Smooth muscle cell (in vitro differentiated cells): ENCODE measurements around the gene C19orf53. TPM values are rescaled to one million over a fixed set of nuclear protein-coding genes. Genes with fewer than 3 reads are reported as not detected.

Experiments used
- DNase-seq: peaks from one replicate; lab custom pipeline; 2025; ENCODE audit not compliant: unreplicated experiment; lab: John Stamatoyannopoulos, UW
- H2AFZ ChIP-seq: fragments of 200-600 bp; sonication (generic); 2 replicates; pipeline ENCODE4 v1.6.0; 2016; ENCODE audit warnings: antibody characterized with exemption, low read depth, mild to moderate bottlenecking
- H3F3A ChIP-seq: fragments of 200-600 bp; sonication (generic); 2 replicates; pipeline ENCODE4 v1.6.0; 2017; ENCODE audit warnings: antibody characterized with exemption, low read depth
- H3K27ac ChIP-seq: fragments of 200-600 bp; sonication (generic); 2 replicates; pipeline ENCODE4 v1.5.1; 2016; ENCODE audit warnings: low read depth, mild to moderate bottlenecking
- H3K27me3 ChIP-seq: fragments of 200-600 bp; sonication (generic); 2 replicates; pipeline ENCODE4 v1.6.1; 2016; ENCODE audit warnings: low read depth, mild to moderate bottlenecking
- H3K36me3 ChIP-seq: fragments of 200-600 bp; sonication (generic); 2 replicates; pipeline ENCODE4 v1.5.1; 2016; ENCODE audit warnings: low read depth
- H3K4me1 ChIP-seq: fragments of 200-600 bp; sonication (generic); 2 replicates; pipeline ENCODE4 v1.5.1; 2016; ENCODE audit warnings: low read depth
- H3K4me2 ChIP-seq: fragments of 200-600 bp; sonication (generic); 2 replicates; pipeline ENCODE4 v1.6.0; 2016; ENCODE audit warnings: mild to moderate bottlenecking
- H3K4me3 ChIP-seq: fragments of 200-600 bp; sonication (generic); 2 replicates; pipeline ENCODE4 v1.5.1; 2016; ENCODE audit warnings: mild to moderate bottlenecking
- H3K79me2 ChIP-seq: fragments of 200-600 bp; sonication (generic); 2 replicates; pipeline ENCODE4 v1.6.0; 2016; ENCODE audit warnings: low read depth, mild to moderate bottlenecking
- H3K9ac ChIP-seq: fragments of 200-600 bp; sonication (generic); 2 replicates; pipeline ENCODE4 v1.6.0; 2016; ENCODE audit warnings: low read depth
- H3K9me3 ChIP-seq: fragments of 200-600 bp; sonication (generic); replicated peaks from 2 replicates; pipeline ENCODE4 v1.5.1; 2016; ENCODE audit warnings: low read depth
- H4K20me1 ChIP-seq: fragments of 200-600 bp; sonication (generic); 2 replicates; pipeline ENCODE4 v1.6.0; 2016; ENCODE audit warnings: low read depth
- CTCF ChIP-seq: fragments of 200-600 bp; sonication (generic); IDR thresholded peaks from 2 replicates; pipeline ENCODE4 v1.5.1; 2017; ENCODE audit warnings: borderline replicate concordance, mild to moderate bottlenecking, antibody characterized with exemption; ENCODE audit not compliant: insufficient read depth, poor library complexity, severe bottlenecking
- WGBS: methylation state at CpG from one replicate; pipeline ENCODE4 v1.1.7; 2016; ENCODE audit warnings: low lambda C conversion rate; 5-methylcytosine and 5-hydroxymethylcytosine counted together
- polyA plus RNA-seq: library from polyadenylated mRNA; unstranded; fragments of >200 nt; fragmentation: Nextera tagmentation; extraction: Ambion mirVana; gene quantifications from 2 replicates; pipeline ENCODE4 v1.2.1, GENCODE V29; 2016
- total RNA-seq: library from RNA; depleted of rRNA; stranded (reverse); fragments of >200 nt; gene quantifications from 2 replicates; pipeline ENCODE4 v1.2.3, GENCODE V29; 2014

C19orf53 gene
- total and polyA plus RNA-seq, 2 experiments from 2014 or later = 192 to 298 TPM

GRCh38 chr19:13796301-13797057 lies 22.2 kb downstream of the C19orf53 start:
- peaks cover 13% of the 10 kb centered on the region for H3K79me2 ChIP-seq
- H3K4me1 ChIP-seq = peaks cover 12% of the 10 kb centered on the region
- H3K4me2 ChIP-seq = peak overlapping the region; percentile 96
- peak; percentile 33 for DNase-seq
- no peaks in the 10 kb centered on the region for H3K9me3 ChIP-seq
- 22% methylated on average over 12 of the region's 12 CpGs for WGBS
- H3K27me3 ChIP-seq = no peaks in the 10 kb centered on the region
- peaks cover 3% of the 10 kb centered on the region for H4K20me1 ChIP-seq
- H3K4me3 ChIP-seq = peak overlapping the region; percentile 88
- no peak for TF ChIP-seq CTCF
- peak overlapping the region; percentile 86 for H3K9ac ChIP-seq
- no peaks in the 10 kb centered on the region for H3K36me3 ChIP-seq
- no peak overlapping the region for H2AFZ ChIP-seq
- peak overlapping the region; percentile 97 for H3K27ac ChIP-seq
- peaks cover 4% of the 10 kb centered on the region for H3F3A ChIP-seq

DNA sequence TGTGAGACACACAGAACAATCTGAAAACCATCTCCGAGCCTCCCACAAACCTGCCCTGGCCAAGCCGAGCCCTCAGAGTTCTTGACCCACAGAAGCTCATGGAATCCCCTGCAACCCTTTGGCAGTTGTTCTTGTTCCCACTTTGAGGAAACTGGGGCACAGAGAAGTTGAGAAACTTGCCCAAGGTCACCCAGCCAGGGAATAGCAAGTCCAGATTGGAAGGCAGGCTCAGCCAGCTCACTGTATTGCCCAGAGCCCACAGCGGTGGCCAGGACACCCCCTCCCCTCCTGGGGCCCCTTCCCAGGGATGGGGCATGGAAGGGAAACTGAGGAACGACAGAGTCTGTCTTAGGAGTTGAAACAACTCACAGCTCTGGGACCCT lies 22.8 kb downstream of the C19orf53 start:
- Histone ChIP-seq H3F3A (peaks cover 4% of the 10 kb centered on the region), H3K4me1 (peaks cover 12% of the 10 kb centered on the region), H3K27ac (peak overlapping the region; percentile 97), H3K36me3 (no peaks in the 10 kb centered on the region), H3K4me2 (peak overlapping the region; percentile 96), H3K4me3 (no peak overlapping the region), H3K79me2 (peaks cover 13% of the 10 kb centered on the region), H3K9me3 (no peaks in the 10 kb centered on the region), H4K20me1 (peaks cover 3% of the 10 kb centered on the region), H2AFZ (no peak overlapping the region), H3K9ac (peak overlapping the region; percentile 81), H3K27me3 (no peaks in the 10 kb centered on the region)
- 84% methylated on average over 4 of the region's 4 CpGs for WGBS
- no peak for TF ChIP-seq CTCF
- DNase-seq = no peak

DNA sequence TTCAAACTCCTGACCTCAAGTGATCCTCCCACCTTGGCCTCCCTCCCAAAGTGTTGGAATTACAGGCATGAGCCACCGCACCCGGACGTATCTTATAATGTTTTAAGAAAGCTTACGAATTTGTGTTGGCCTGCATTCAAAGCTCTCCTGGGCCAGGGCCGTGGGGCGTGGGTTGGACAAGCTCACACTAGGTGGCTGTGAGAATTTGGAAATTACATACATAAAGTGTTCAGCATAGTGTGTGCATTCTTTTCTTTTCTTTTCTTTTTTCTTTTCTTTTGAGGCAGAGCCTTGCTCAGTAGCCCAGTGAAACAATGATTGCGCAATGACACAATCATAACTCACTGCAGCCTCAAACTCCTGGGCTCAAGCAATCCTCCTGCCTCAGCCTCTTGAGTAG lies 23.6 kb downstream of the C19orf53 start:
- peaks cover 13% of the 10 kb centered on the region for H3K79me2 ChIP-seq
- TF ChIP-seq CTCF = no peak
- 96% methylated on average over 7 of the region's 7 CpGs for WGBS
- peaks cover 12% of the 10 kb centered on the region for H3K4me1 ChIP-seq
- H4K20me1 ChIP-seq = peaks cover 3% of the 10 kb centered on the region
- H3K4me2 ChIP-seq = no peak overlapping the region
- peak overlapping the region; percentile 97 for H3K27ac ChIP-seq
- H3K9me3 ChIP-seq = no peaks in the 10 kb centered on the region
- no peak for DNase-seq
- H3K27me3 ChIP-seq = no peaks in the 10 kb centered on the region
- no peaks in the 10 kb centered on the region for H3K36me3 ChIP-seq
- H3K9ac ChIP-seq = no peak overlapping the region
- H2AFZ ChIP-seq = no peak overlapping the region
- no peak overlapping the region for H3K4me3 ChIP-seq
- H3F3A ChIP-seq = peaks cover 4% of the 10 kb centered on the region

DNA sequence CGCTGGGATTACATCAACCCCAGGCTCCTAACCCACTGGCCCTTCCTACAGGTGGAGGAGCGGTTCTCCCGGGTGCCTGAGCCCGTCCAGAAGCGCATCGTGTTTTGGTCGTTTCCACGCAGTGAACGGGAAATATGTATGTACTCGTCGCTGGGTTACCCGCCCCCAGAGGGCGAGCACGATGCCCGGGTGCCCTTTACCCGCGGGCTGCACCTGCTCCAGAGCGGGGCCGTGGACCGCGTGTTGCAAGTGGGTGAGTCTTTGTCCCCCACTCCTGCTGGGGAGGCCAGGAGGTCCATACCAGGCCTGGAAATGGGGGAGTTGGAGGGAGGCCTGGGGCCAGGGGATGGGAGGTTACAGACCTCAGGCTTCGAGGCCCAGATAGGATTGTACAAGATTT lies 25.4 kb downstream of the C19orf53 start:
- H3K9ac ChIP-seq = no peak overlapping the region
- H3K4me1 ChIP-seq = peaks cover 12% of the 10 kb centered on the region
- no peak overlapping the region for H3K4me2 ChIP-seq
- no peak for TF ChIP-seq CTCF
- peaks cover 3% of the 10 kb centered on the region for H4K20me1 ChIP-seq
- H3F3A ChIP-seq = peaks cover 4% of the 10 kb centered on the region
- no peaks in the 10 kb centered on the region for H3K27me3 ChIP-seq
- H3K36me3 ChIP-seq = no peaks in the 10 kb centered on the region
- peaks cover 13% of the 10 kb centered on the region for H3K79me2 ChIP-seq
- no peak overlapping the region for H3K4me3 ChIP-seq
- no peak for DNase-seq
- no peaks in the 10 kb centered on the region for H3K9me3 ChIP-seq
- H2AFZ ChIP-seq = no peak overlapping the region
- WGBS = over 99% methylated on average over 22 of the region's 22 CpGs
- no peak overlapping the region for H3K27ac ChIP-seq
